ENCODE results near the gene NEK11.

The NEK11 gene

GRCh38 chr3:131279577-131279976 is 252.9 kb downstream of the NEK11 start:
- Histone ChIP-seq H3K4me3 (ENCODE audit: low read length, poor library complexity, severe bottlenecking) (no peak overlapping the region), H3K9me3 (ENCODE audit: insufficient read depth, low read depth, low read length) (no peaks in the 10 kb centered on the region), H3F3A (ENCODE audit: low read depth) (no peaks in the 10 kb centered on the region), H3K4me2 (ENCODE audit: low read depth, low read length, poor library complexity, severe bottlenecking) (no peak overlapping the region), H4K20me1 (ENCODE audit: insufficient read depth, low read length, poor library complexity, severe bottlenecking) (no peaks in the 10 kb centered on the region), H3K79me2 (ENCODE audit: insufficient read depth, low read length) (no peaks in the 10 kb centered on the region), H2AFZ (ENCODE audit: low read length) (no peak overlapping the region), H3K36me3 (ENCODE audit: insufficient read depth, low read length) (no peaks in the 10 kb centered on the region), H3K9ac (ENCODE audit: low read depth, low read length, poor library complexity, severe bottlenecking) (no peak overlapping the region), H3K4me1 (ENCODE audit: insufficient read depth, low read length, poor library complexity, severe bottlenecking) (no peaks in the 10 kb centered on the region), H3K27me3 (ENCODE audit: insufficient read depth, low read length, poor library complexity, severe bottlenecking) (no peaks in the 10 kb centered on the region), H3K9me2 (replicated peaks; ENCODE audit: low read depth, low read length) (no peaks in the 10 kb centered on the region)
- TF ChIP-seq CTCF (conservative IDR thresholded peaks at IDR 0.05; ENCODE audit: low read length) (no peak), EZH2phosphoT487 (IDR thresholded peaks at IDR 0.05; ENCODE audit: borderline replicate concordance) (no peak)

GRCh38 chr3:131282379-131282778 is 255.7 kb downstream of the NEK11 start:
- no peaks in the 10 kb centered on the region for H3K9me3 ChIP-seq (ENCODE audit: insufficient read depth, low read depth, low read length)
- no peaks in the 10 kb centered on the region for H3K9me2 ChIP-seq (replicated peaks; ENCODE audit: low read depth, low read length)
- no peak for TF ChIP-seq EZH2phosphoT487 (IDR thresholded peaks at IDR 0.05; ENCODE audit: borderline replicate concordance)
- TF ChIP-seq CTCF (conservative IDR thresholded peaks at IDR 0.05; ENCODE audit: low read length) = no peak
- H3K36me3 ChIP-seq (ENCODE audit: insufficient read depth, low read length) = no peaks in the 10 kb centered on the region
- no peaks in the 10 kb centered on the region for H3K27me3 ChIP-seq (ENCODE audit: insufficient read depth, low read length, poor library complexity, severe bottlenecking)
- no peak overlapping the region for H3K4me2 ChIP-seq (ENCODE audit: low read depth, low read length, poor library complexity, severe bottlenecking)
- H2AFZ ChIP-seq (ENCODE audit: low read length) = no peak overlapping the region
- no peaks in the 10 kb centered on the region for H3K79me2 ChIP-seq (ENCODE audit: insufficient read depth, low read length)
- no peak overlapping the region for H3K9ac ChIP-seq (ENCODE audit: low read depth, low read length, poor library complexity, severe bottlenecking)
- H4K20me1 ChIP-seq (ENCODE audit: insufficient read depth, low read length, poor library complexity, severe bottlenecking) = no peaks in the 10 kb centered on the region
- H3F3A ChIP-seq (ENCODE audit: low read depth) = no peaks in the 10 kb centered on the region
- H3K4me3 ChIP-seq (ENCODE audit: low read length, poor library complexity, severe bottlenecking) = no peak overlapping the region
- H3K4me1 ChIP-seq (ENCODE audit: insufficient read depth, low read length, poor library complexity, severe bottlenecking) = no peaks in the 10 kb centered on the region

- Histone ChIP-seq H3K9me2 (replicated peaks; ENCODE audit: low read depth, low read length) (no peaks in the 10 kb centered on the region), H3K4me2 (ENCODE audit: low read depth, low read length, poor library complexity, severe bottlenecking) (no peak overlapping the region), H3K4me3 (ENCODE audit: low read length, poor library complexity, severe bottlenecking) (no peak overlapping the region), H3K9ac (ENCODE audit: low read depth, low read length, poor library complexity, severe bottlenecking) (no peak overlapping the region), H3F3A (ENCODE audit: low read depth) (no peaks in the 10 kb centered on the region), H3K79me2 (ENCODE audit: insufficient read depth, low read length) (no peaks in the 10 kb centered on the region), H4K20me1 (ENCODE audit: insufficient read depth, low read length, poor library complexity, severe bottlenecking) (no peaks in the 10 kb centered on the region), H3K36me3 (ENCODE audit: insufficient read depth, low read length) (no peaks in the 10 kb centered on the region), H3K9me3 (ENCODE audit: insufficient read depth, low read depth, low read length) (no peaks in the 10 kb centered on the region), H2AFZ (ENCODE audit: low read length) (no peak overlapping the region), H3K27me3 (ENCODE audit: insufficient read depth, low read length, poor library complexity, severe bottlenecking) (no peaks in the 10 kb centered on the region), H3K4me1 (ENCODE audit: insufficient read depth, low read length, poor library complexity, severe bottlenecking) (no peaks in the 10 kb centered on the region)
- TF ChIP-seq CTCF (conservative IDR thresholded peaks at IDR 0.05; ENCODE audit: low read length) (no peak), EZH2phosphoT487 (IDR thresholded peaks at IDR 0.05; ENCODE audit: borderline replicate concordance) (no peak)
Measured at GRCh38 chr3:131282967-131283366, 256.3 kb downstream of the NEK11 start.

Measured in Loucy (cell line).